ENCODE measurements around the gene IBA57.

The IBA57 gene

DNA sequence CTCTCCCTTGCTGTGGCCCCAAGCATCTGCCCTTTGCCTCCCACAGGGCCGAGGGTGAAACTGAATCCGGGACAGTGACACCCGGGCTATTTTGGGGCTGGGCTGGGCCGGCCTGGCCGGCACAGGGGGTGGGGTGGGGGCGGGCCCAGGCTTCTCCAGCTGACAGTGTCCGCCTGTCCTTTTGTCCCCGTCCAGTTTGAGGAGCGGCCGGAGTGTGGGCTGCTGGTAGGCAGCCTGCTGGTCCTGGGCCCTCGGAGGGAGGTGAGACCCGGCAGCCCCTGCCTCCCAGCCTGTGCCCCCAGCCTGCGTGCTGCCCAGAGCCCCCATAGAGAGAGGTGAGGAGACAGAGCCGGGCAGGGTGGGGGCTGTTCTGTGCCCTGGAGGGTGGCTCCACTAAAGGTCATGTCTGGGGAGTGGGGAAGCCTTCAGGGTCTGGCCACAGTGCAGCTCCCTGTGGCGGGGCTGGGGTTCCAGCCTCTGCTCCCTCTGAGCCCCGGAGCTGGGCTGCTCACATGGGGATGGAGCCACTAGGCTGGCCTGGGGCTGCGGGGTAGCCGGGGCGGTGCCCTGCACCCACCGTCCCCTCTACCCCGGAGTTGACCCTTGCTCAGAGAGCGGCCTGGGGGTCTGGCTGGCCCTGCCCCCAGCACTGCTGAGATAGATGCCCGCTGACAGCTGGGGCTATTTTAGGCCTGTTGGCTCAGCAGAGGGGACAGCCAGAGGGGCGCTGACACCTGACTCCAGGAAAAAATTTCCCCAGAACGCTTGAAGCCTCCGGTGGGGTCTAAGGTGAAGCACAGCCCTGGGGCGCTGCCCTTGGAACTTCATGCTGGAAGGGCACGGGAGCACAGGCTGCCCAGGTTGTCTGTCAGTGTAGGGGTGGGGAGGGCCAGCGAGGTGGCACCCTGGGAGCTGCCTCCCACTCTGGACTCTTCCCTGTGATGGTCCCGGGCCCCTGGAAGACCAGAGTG, 42.5 kb downstream of the IBA57 start, which contains the start of gene OBSCN:
OBSCN (plus strand) TSS at position 194 of the 971 bp plus-strand sequence. CDS start 3,740 bp downstream, outside the sequence.
- TF ChIP-seq, protein P1, sequence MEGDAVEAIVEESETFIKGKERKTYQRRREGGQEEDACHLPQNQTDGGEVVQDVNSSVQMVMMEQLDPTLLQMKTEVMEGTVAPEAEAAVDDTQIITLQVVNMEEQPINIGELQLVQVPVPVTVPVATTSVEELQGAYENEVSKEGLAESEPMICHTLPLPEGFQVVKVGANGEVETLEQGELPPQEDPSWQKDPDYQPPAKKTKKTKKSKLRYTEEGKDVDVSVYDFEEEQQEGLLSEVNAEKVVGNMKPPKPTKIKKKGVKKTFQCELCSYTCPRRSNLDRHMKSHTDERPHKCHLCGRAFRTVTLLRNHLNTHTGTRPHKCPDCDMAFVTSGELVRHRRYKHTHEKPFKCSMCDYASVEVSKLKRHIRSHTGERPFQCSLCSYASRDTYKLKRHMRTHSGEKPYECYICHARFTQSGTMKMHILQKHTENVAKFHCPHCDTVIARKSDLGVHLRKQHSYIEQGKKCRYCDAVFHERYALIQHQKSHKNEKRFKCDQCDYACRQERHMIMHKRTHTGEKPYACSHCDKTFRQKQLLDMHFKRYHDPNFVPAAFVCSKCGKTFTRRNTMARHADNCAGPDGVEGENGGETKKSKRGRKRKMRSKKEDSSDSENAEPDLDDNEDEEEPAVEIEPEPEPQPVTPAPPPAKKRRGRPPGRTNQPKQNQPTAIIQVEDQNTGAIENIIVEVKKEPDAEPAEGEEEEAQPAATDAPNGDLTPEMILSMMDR (IDR thresholded peaks at IDR 0.05; ENCODE audit: extremely low read depth, insufficient read depth, missing control alignments), result no peak
- DNase-seq (ENCODE audit: low spot score), result no peak
- in situ Hi-C loops (cut with MboI; ENCODE audit: low pct_unique_long_range_greater_than_20kb, low sequenced_read_pairs, unreplicated experiment), result no loop called here

DNA sequence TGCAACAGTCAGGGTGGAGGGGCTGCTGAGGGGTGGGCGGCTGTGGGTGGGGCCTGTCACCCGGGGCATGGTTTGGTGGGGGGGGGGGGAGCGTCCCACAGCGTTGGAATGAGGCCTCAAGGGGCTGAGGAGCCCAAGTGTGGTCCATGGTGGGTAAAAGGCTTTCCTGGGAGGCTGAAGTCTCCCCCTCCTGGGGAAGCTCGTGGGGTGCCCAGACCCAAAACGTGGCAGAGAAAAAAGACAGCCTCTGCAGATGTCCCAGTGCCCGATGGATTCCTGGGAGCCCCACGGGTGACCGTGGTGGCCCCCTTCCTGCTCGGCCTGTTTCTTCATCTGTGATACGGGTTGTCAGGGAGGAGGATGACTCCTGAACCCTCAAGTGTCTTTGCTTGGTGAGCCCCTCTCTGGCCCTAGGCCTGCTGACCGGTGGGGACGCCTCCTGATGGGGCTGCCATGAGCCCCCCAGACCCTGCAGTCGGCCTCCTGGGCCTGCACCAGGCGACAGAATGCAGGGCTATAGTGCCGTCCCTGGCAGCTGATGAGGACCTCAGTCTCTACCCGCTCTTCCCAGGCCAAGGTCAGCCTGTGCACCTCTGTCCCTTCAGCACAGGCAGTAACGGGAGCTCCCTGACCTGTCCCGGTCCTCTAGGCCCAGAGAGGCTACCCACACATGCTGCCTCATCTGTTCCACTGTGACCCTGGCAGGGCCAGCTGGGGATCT, 43.4 kb downstream of the IBA57 start:
- in situ Hi-C loops (cut with MboI; ENCODE audit: low pct_unique_long_range_greater_than_20kb, low sequenced_read_pairs, unreplicated experiment), result no loop called here
- DNase-seq (ENCODE audit: low spot score), result no peak
- TF ChIP-seq, protein P1 (IDR thresholded peaks at IDR 0.05; ENCODE audit: extremely low read depth, insufficient read depth, missing control alignments), result no peak

DNA sequence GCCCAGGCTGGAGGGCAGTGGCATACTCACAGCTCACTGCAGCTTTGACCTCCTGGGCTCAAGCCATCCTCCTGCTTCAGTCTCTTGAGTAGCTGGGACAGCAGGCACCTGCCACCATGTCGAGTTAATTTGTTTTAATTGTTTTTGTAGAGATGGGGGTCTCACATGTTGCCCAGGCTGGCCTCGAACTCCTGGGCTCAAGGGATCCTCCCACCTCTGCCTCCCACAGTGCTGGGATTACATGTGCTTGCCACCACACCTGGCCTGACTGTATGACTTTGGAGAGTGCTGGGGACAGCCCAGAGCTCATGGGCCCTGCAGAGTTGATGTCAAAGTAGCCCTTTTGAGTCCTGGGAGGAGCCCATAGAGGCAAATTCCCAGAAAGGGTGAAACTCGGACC, 44.1 kb downstream of the IBA57 start:
- TF ChIP-seq, protein P1 (IDR thresholded peaks at IDR 0.05; ENCODE audit: extremely low read depth, insufficient read depth, missing control alignments), result no peak
- DNase-seq (ENCODE audit: low spot score), result no peak
- in situ Hi-C loops (cut with MboI; ENCODE audit: low pct_unique_long_range_greater_than_20kb, low sequenced_read_pairs, unreplicated experiment), result no loop called here

DNA sequence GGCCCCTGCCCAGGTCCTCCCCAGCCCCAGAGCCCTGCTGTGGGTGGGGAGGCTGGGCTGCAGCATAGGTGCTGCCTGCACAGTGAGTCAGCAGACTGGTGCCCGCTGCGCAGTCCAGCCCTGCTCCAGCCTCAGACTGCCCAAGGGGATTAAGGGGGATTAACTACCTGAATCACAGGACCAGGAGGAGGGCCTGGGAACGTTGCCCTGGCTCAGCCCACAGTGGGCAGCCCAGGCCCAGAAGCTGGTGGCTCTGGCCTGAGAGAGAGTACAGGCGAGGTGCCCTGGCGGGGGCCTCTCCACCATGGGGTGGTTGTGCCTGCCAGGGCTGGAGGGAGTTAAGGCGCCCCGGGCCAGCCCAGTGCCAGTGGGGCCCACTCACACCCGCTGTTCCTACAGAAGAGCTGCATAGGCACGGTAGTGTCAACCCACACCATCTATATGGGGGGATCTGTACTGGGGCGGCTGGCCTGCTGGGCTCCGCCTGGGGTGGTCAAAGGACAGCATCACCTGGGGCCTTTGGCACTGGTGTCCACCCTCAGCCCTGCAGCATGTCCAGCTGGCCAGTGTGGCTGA, 44.6 kb downstream of the IBA57 start:
- TF ChIP-seq, protein P1 (IDR thresholded peaks at IDR 0.05; ENCODE audit: extremely low read depth, insufficient read depth, missing control alignments), result no peak
- in situ Hi-C loops (cut with MboI; ENCODE audit: low pct_unique_long_range_greater_than_20kb, low sequenced_read_pairs, unreplicated experiment), result no loop called here

DNA sequence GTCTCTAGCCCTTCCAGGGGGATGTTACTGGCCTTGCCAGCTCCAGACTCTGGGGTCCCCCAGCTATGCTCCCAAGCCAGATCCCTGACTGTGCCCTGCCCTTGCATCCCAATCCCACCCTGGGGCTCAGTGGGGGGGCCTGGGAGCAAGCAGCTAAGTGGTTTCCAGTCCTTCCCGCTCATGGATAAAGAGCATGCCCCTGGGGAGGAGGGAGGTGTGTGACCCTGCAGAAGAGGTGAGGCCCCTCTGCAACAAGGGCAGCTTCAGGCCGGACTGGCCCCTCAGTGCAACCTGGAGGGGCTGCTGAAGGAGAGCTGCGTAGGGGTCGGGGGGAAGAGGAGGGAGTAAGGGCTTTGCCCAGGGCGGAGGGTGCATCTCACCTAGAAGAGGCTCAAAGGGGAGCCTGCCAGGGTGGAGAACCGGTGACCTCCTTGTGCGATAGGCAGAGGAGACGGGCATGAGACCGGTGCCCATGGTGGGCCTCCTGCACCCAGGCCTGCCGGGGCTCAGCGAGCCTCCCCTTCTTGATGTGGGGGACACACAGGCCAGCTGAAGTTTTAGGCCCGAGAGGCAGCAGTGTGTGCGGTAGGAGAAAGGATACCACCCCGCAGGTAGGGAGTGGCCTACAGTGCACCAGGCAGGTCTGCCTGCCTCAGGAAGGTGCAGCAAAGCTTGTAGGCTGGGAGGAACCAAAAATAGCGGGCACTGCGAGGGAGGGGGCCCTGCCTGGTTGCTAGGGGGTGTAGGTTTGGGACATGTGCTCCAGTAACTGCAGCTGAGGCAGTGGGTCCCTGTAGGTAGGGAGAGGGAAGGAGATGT, 45.3 kb downstream of the IBA57 start:
- no peak for DNase-seq (ENCODE audit: low spot score)
- TF ChIP-seq, protein P1 (IDR thresholded peaks at IDR 0.05; ENCODE audit: extremely low read depth, insufficient read depth, missing control alignments), result no peak
- in situ Hi-C loops (cut with MboI; ENCODE audit: low pct_unique_long_range_greater_than_20kb, low sequenced_read_pairs, unreplicated experiment), result no loop called here

More for the DNA sequence above, 44.6 kb downstream of the IBA57 start:
- DNase-seq (ENCODE audit: low spot score), result no peak

Data from GM13977 (cell line).